ENCODE results near the gene ZNF155.

ZNF155 gene

DNA sequence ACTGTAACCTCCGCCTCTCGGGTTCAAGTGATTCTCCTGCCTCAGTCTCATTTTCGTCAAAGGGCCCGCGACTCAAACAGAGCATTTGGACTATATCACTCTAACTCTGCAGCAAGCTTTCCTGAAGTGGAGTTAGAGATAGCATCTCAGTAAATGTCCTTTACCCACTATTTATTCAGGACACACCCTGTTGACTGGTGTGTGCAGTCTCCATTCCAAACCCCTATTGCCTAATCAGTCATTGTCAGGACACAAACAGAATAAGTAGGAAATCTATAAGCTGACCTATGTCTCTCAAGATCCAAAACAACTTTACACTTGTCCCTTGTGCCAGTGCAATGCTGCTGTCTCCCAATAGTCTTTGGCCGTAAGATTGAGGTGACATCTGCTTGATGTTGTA lies 42.6 kb downstream of the ZNF155 start:
- Histone ChIP-seq H3K4me1 (ENCODE audit: insufficient read depth, low read length) (no peaks in the 10 kb centered on the region), H3K9me3 (ENCODE audit: control insufficient read depth, insufficient read depth, low read length) (peaks cover 5% of the 10 kb centered on the region; the same call in 1 of the 2 replicates), H3K9ac (ENCODE audit: low read depth, low read length) (no peak overlapping the region), H3K36me3 (ENCODE audit: insufficient read depth, low read length) (peaks cover 20% of the 10 kb centered on the region)

DNA sequence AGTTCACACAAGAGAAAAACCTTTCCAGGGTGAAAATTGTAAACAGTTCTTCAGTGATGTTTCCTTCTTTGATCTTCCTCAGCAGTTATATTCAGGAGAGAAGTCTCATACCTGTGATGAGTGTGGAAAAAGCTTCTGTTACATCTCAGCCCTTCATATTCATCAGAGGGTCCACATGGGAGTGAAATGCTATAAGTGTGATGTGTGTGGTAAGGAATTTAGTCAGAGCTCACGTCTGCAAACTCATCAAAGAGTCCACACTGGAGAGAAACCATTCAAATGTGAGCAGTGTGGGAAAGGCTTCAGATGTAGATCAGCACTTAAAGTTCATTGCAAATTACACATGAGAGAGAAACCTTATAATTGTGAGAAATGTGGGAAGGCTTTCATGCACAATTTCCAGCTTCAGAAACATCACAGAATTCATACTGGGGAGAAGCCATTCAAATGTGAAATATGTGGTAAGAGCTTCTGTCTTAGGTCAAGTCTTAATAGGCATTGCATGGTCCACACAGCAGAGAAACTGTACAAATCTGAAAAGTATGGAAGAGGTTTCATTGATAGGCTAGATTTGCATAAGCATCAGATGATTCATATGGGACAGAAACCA lies 48.1 kb downstream of the ZNF155 start:
- Histone ChIP-seq H3K9me3 (ENCODE audit: control insufficient read depth, insufficient read depth, low read length) (peaks cover 15% of the 10 kb centered on the region), H3K36me3 (ENCODE audit: insufficient read depth, low read length) (peaks cover 32% of the 10 kb centered on the region), H3K4me1 (ENCODE audit: insufficient read depth, low read length) (no peaks in the 10 kb centered on the region), H3K9ac (ENCODE audit: low read depth, low read length) (no peak overlapping the region)

DNA sequence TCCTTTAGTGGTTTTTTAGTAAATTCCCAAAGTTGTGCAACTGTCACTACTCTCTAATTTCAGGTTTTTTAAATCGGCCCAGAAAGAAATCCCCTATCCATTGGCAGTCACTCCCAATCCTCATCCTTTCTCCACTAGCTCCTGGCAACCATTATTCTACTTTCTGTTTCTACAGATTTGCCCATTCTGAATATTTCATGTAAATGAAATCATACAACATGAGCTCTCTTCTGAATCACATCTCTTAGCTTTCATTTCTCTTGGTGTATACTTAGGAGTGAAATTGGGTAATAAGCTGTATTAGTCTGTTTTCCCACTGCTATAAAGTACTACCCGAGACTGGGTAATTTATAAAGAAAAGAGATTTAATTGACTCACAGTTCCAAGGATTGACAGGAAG lies 58.2 kb downstream of the ZNF155 start:
- Histone ChIP-seq H3K9me3 (ENCODE audit: control insufficient read depth, insufficient read depth, low read length) (no peaks in the 10 kb centered on the region), H3K36me3 (ENCODE audit: insufficient read depth, low read length) (no peaks in the 10 kb centered on the region), H3K9ac (ENCODE audit: low read depth, low read length) (no peak overlapping the region), H3K4me1 (ENCODE audit: insufficient read depth, low read length) (no peaks in the 10 kb centered on the region)
